Astrocyte of the cerebellum (primary cell): Measurements from ENCODE around the gene PTPRM.

ENCODE experiments used
- DNase-seq: peaks from one replicate; pipeline ENCODE4 v3.0.0-alpha.2; 2011; ENCODE audit warnings: low read depth
- H3K4me3 ChIP-seq: 2 replicates; pipeline ENCODE4 v1.5.1; 2011; ENCODE audit warnings: mild to moderate bottlenecking, low read depth, low read length, moderate library complexity
- in situ Hi-C: cut with HindIII; loops from 2 replicates; pipeline ENCODE4 v1.10.0; 2017; ENCODE audit warnings: low sequenced_read_pairs
- TF ChIP-seq, protein P1 (sequence below): IDR thresholded peaks from 2 replicates; pipeline ENCODE4 v1.5.1; 2012; ENCODE audit warnings: low read length, low read depth, moderate library complexity, mild to moderate bottlenecking; ENCODE audit errors: missing control alignments

The PTPRM gene

DNA sequence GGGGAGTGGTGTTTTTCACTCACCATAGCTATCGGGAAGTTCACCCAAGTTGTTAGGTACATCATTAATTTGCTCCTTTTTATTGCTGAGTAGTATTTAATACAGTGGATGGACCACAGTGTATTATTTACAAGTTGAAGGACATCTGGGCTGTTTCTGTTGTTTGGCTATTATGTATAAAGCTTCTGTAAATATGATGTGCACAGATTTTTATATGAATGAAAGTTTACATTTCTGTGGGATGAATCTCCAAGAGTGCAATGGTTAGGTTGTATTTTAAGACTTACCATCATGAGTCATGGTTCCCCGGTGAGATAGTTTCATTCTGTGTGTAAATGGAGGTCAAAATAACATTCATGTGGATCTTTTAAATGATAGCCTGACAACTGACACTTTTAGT is 337.4 kb downstream of the PTPRM start:
- peak; percentile 78 for DNase-seq
- H3K4me3 ChIP-seq = no peak overlapping the region
- TF ChIP-seq, protein P1, sequence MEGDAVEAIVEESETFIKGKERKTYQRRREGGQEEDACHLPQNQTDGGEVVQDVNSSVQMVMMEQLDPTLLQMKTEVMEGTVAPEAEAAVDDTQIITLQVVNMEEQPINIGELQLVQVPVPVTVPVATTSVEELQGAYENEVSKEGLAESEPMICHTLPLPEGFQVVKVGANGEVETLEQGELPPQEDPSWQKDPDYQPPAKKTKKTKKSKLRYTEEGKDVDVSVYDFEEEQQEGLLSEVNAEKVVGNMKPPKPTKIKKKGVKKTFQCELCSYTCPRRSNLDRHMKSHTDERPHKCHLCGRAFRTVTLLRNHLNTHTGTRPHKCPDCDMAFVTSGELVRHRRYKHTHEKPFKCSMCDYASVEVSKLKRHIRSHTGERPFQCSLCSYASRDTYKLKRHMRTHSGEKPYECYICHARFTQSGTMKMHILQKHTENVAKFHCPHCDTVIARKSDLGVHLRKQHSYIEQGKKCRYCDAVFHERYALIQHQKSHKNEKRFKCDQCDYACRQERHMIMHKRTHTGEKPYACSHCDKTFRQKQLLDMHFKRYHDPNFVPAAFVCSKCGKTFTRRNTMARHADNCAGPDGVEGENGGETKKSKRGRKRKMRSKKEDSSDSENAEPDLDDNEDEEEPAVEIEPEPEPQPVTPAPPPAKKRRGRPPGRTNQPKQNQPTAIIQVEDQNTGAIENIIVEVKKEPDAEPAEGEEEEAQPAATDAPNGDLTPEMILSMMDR = no peak
- in situ Hi-C loops = no loop called here

DNA sequence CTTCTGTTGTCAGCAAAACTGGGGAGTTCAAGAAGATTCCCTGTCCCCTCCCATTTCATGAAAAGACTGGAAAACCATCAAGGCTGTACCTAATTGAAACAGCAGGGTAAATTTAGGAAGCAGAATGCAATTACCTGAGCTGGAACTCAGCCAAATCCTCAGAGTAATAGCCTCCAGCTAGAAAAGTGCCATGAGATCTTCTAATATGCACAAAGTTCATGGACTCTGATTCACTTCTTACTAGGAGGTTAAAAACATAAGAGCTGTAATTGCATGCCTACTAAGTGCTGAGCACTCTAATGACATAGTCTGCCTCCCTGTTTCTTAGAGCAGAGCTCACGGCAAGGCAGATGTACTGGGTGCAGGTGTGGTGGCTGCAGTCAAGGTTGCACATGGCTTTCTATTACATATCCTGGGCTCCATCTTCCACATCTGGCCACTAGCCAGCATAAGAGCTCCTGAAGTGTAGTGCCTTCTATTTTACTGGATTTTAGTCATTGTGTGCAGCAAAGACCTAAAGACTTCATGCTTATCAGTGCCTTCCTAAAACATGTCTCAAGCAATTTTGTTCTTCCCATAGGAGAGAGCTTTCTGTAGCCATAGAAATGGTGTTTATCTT is 341.7 kb downstream of the PTPRM start:
- TF ChIP-seq, protein P1 = no peak

DNA sequence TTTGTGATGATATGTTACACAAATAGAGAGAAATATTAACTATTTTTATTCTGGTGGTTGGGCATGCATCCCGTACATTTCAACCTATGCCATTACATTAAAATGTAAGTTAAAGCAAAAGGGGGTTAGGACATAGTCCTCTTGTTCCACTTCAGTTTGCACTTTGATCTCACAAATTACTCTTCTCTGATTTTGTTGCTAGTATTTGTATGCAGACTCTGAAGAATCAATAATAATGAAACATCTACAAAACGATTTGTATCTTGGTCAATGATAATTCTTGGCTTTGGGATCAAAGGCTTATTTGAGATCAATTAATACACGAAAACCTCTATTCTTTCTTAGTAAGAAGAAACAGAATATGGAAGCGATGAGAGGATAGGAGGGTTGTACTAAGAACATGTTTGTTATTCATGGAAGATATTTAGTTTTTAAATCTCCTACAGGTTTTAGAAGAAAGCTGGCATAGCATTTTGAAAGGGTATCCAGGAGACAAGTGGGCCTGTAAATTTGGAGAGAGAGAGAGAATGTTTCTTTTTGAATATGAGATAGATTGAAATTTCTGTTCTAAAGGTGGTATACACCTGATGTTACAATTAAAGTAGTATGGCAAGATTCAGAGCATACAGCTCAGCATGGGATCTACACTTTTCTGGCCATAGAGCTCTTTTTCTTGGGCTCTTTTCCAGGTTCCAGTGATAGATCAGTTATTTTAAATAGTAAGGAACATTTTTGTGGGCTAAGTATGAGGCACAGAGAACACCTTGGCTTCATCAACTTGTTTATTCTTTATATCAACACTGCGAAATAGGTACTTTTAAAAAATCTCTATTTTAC is 347.9 kb downstream of the PTPRM start:
- peak; percentile 20 for DNase-seq
- TF ChIP-seq, protein P1 = no peak
- in situ Hi-C loops = no loop called here
- H3K4me3 ChIP-seq = no peak overlapping the region

More for the DNA sequence above, 341.7 kb downstream of the PTPRM start:
- H3K4me3 ChIP-seq = no peak overlapping the region
- in situ Hi-C loops = no loop called here
- no peak for DNase-seq

DNA sequence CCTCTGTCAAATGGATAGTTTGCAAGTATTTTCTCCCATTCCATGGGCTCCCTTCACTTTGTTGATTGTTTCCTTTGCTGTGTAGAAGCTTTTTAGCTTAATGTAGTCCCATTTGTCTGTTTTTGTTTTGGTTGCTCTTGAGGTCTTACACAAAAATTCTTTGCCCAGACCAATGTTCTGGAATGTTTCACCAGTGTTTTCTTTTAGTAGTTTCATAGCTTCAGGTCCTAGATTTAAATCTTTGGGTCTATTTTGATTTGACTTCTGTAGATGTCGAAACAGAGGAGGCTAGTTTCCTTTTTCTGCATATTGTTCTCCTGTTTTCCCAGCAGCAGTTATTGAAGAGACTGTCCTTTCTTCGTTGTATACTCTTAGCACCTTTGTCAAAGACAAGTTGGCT is 351.6 kb downstream of the PTPRM start:
- TF ChIP-seq, protein P1 = no peak
- H3K4me3 ChIP-seq = no peak overlapping the region
- DNase-seq = no peak
- in situ Hi-C loops = no loop called here

DNA sequence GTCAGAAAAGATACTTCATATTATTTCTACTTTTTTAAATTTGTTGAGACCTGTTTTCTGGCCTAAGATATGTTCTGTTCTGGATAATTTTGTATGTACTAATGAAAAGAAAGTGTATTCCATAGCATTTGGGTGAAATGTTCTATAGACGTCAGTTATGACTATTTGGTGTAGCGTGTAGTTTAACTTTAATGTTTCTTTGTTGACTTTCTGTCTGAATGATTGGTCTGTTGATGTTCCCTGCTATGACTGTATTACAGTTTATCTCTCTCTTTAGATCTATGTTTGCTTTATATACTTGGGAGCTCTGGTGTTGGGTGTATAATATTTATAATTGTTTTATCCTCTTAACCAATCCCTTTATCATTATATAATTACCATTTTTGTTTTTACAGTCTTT is 352.4 kb downstream of the PTPRM start:
- TF ChIP-seq, protein P1 = no peak
- in situ Hi-C loops = no loop called here
- no peak overlapping the region for H3K4me3 ChIP-seq
- DNase-seq = no peak

DNA sequence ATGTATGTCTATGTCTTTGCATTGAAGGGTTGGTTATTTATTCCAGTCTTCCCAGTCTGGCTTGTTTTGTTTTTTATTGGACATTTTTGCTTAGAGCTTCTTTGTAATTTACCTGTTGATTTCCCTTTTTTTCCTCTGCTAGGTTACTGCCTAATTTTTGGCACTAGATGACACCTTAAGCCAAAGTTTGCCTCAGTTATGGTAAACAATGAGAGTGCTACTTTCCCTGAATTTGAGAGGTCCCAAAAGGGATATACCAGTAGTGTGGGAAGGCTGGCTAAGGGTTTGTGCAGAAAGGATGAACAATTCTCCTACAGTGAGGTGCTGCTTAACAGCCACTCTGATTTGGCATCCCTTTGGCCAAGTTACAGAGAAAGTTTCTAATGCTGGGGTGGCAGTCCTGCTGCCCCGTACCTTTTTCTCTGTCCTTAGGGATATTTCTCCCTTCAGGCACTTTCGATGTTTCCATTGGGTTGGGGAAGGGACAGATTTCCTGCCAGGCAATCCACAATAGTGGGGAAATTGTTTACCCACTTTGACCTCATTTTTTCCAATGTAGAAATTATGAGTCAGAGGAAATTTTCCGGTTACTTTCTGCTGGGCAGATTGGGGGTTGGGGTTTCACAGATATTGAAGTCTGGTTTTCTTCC is 354.9 kb downstream of the PTPRM start:
- no peak overlapping the region for H3K4me3 ChIP-seq
- DNase-seq = peak; percentile 54
- in situ Hi-C loops = no loop called here
- TF ChIP-seq, protein P1 = no peak
